GM19467 (cell line): Measurements from ENCODE around the gene EHMT2.
"Not testable (repeated sequence)": the region's sequence is repeated elsewhere in the genome, so short reads cannot be mapped to it uniquely, and the experiment has no call there.

Experiments used
- ATAC-seq: cut with Tn5 transposase; IDR thresholded peaks from one replicate; pipeline ENCODE4 v1.9.1; 2021; ENCODE audit warnings: mild to moderate bottlenecking, moderate library complexity; ENCODE audit not compliant: unreplicated experiment

EHMT2 gene

DNA sequence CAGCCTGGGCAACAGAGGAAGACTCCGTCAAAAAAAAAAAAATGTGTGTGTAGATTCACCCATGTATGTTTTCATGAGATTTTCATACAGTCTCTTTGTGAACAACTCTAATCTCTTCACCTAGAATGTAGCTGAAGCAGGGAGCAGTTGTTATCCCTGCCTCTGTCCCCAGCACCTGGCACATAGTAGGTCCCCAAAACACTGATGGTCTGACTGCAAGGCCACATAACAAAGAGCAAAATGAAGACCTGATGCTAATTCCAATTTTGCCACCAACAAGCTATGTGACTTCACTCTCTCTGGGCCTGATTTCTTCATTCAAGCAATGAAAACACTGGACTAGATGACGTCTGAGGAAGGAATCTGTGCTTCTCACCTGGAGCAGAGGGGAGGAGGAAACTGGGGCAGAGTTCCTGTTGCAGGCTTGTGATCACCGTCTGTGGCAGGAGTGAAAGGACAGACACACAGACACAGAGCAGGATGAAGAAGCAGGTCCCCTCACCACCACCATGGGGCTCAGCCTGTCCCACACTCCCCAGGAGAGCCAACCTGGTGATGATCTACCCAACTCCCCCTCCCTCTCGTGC is 23.3 kb downstream of the EHMT2 start:
- no peak for ATAC-seq

- no peak for ATAC-seq
These were observed 26.3 kb downstream of the EHMT2 start for GRCh38 chr6:31871046-31871659.

GRCh38 chr6:31870385-31870921 is 27.0 kb downstream of the EHMT2 start:
- no peak for ATAC-seq

GRCh38 chr6:31869343-31869742 is 28.2 kb downstream of the EHMT2 start:
- no peak for ATAC-seq

DNA sequence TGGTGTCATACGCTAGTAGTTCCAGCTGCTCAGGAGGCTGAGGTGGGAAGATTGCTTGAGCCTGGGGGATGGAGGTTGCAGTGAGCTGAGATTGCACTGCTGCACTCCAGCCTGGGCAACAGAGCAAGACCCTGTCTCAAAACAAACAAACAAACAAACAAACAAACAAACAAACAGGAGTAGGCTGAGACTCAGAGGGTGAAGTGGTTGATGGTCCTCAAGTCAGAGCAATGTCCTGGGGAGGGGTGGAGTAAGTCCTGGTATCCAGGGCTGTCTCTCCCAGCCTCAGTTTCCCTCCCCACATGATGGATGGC is 28.9 kb downstream of the EHMT2 start:
- not testable (repeated sequence) for ATAC-seq

DNA sequence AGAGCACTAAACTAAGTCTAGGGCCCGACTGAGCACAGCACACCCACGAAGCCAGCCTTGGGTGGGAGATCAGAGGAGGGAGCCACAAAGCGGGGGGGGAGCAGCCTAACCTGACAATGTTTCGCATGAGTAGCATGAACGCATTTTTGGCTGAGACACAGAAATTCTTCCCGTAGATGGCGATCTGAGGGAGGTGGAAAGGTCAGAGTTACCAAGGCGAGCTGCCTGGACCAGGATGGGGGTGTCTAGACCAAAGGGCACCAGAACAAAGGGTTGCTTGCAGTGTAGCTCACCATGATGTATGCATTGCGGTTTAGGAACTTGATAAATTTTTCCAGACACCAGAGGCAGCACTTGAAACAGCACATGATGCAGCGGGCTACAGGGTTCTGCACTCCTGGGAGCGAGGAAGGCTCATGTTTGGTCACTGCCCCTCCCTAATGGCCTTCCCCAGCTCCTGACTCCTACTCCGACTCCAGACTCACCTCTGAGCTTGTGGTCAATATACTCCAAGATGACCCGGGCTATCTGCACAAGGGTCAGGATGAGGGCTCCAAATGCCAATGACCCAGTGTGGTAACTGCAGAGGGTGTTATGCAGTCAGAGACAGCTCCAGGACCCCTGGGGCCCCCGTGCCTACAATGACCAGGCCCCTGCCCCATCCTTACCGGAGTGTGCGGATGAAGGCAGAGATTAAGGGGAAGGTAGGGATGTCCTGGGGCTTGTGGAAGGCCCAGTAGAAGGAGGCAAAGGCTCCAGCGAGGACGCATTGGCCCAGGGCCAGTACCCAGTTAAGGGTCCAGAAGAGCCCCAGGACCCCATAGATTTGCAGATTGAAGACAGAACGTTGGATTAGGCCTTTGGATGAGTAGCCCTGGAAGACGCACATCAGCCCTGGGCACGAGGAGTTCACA is 32.0 kb downstream of the EHMT2 start:
- ATAC-seq, result no peak

GRCh38 chr6:31864818-31865204 is 32.7 kb downstream of the EHMT2 start:
- ATAC-seq, result no peak

DNA sequence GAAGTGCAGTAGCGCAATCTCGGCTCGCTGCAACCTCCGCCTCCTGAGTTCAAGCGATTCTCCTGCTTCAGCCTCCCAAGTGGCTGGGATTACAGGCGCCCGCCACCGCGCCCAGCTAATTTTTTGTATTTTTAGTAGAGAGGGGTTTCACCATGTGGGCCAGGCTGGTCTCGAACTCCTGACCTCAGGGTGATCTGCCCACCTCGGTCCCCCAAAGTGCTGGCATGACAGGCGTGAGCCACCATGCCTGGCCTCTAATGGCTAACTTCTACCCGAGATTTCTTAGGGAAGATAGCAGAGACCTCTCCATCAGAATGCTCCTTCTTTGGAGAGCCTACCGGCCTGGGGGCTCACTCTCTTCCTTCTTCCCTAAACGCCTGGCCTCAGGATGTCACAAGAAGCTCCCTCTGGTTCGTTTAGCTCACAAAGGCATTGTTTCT is 33.4 kb downstream of the EHMT2 start:
- ATAC-seq, result not testable (repeated sequence)

DNA sequence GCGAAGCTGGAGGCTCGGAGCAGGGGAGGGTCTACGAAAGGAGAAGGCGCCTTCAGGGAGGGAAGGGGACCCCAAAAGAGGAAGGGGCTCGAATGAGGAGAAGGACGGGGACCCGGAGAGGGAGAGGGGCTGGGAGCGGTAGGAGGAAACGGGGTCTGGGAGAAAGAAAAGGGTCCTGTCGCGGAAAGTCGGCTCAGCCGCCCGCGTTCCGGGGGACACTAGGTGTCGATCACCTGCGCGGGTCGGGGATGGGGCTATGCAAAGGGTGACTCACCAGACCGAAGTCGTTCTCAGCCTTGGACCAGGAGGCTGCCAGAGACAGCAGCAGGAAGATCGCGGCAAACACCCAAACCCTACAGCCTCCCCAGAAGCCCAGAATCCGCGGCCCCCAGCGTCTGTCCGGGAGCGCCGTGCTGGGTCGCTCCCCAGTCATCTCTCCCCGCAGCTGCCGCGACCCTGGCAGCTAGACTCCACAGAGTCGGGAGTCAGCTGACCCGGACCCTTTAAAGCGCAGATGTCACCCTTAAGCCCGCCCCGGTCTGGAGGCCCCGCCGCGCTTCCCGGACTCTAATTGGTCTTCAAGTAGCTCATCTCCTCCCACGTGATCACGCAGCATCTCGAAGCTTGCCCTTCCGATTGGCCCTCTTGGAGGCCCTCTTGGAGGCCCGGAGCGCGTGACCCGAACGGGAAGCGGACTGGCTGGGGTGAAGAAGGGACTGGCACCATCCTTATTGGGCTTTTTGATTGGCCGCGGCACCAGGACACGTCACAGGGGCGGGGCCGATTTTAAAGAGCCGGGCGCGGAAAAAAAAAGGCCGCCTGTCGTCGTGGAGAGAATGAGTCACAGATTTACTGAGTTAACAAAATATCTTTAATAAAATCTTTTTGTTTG is 34.9 kb downstream of the EHMT2 start, which contains the start of gene NEU1:
NEU1 (minus strand) TSS at position 478 of the 892 bp plus-strand sequence; CDS start at position 433, 45 bp downstream.
- peak; percentile 88 for ATAC-seq

DNA sequence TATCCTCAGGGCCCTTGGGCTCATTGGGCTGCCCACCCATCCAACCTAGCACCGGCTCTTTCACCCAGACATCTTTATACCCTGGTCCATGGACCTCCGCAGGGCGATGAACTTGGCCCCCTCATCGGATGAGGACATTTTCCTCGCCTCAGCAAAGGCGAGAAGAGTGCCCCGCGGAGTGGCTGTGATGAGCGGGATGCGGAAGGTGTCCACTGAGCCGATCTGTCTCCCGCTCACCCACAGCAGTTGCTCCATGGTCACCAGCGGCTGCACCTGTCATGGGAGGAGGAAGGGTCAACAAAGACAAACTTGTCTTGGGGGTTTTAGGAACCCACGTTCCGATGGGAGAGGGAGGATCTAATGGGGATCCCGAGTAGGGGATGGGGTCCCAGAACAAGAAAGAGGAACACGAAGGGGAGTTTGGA is 35.6 kb downstream of the EHMT2 start:
- ATAC-seq, result no peak

DNA sequence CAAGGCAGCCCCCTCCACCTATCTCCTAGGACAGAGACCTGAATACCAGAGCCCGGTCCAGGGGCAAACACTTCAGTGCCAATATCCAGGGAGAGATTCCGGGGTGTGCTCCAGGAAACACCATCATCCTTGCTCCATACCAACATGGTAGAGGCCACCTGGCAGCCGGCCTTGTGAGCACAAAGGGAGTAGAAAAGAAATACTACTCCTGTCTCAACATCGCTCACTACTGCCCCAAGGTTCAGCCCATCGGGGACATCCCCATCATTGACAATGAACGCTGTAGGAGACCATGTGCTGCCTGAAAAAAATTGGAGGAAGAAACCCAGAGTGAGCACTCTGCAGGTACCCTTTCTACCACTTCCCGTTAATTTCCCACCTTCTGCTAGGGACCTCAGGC is 36.3 kb downstream of the EHMT2 start:
- ATAC-seq, result no peak

DNA sequence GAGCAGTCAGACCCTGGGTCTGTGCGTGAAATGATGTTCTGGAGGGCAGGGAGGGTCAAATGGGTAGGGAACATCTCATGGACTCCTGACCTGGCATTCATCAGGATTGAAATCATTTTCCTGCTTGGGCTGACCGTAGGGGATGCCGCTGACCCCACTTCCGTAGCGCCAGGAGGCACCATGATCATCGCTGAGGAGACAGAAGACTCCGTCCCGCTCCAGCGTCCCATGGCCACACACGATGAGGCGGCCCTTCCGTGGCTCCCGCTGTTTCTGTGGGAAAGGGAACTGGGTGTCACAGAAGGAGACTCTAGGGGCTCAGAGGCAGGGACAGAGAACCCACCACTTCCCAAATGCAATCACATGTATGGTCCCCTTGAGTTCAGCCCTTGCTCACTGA is 37.1 kb downstream of the EHMT2 start:
- no peak for ATAC-seq

- no peak for ATAC-seq
These were observed 37.6 kb downstream of the EHMT2 start for GRCh38 chr6:31859923-31860322.

- no peak for ATAC-seq
These were observed 38.8 kb downstream of the EHMT2 start for GRCh38 chr6:31858707-31859106.

- not testable (repeated sequence) for ATAC-seq
These were observed 39.7 kb downstream of the EHMT2 start for GRCh38 chr6:31857774-31858173.

GRCh38 chr6:31851980-31852718 is 45.3 kb downstream of the EHMT2 start:
- ATAC-seq, result not testable (repeated sequence)

DNA sequence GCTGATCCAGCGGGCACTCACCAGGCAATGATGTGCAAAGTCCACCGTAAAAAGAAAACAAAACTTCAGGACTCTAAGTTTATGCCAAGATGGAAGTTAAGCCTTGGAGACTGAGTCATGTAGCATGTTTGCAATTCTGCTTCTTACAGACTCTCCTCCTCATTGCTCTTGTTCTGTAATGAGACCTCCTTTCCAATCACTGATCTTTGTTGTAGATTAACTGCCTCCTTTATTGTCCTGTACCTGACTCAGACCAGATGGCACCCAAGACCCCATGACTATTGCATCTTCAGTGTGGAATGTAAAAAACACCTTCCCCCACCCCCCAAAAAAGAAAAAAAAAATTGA is 46.0 kb downstream of the EHMT2 start:
- no peak for ATAC-seq

DNA sequence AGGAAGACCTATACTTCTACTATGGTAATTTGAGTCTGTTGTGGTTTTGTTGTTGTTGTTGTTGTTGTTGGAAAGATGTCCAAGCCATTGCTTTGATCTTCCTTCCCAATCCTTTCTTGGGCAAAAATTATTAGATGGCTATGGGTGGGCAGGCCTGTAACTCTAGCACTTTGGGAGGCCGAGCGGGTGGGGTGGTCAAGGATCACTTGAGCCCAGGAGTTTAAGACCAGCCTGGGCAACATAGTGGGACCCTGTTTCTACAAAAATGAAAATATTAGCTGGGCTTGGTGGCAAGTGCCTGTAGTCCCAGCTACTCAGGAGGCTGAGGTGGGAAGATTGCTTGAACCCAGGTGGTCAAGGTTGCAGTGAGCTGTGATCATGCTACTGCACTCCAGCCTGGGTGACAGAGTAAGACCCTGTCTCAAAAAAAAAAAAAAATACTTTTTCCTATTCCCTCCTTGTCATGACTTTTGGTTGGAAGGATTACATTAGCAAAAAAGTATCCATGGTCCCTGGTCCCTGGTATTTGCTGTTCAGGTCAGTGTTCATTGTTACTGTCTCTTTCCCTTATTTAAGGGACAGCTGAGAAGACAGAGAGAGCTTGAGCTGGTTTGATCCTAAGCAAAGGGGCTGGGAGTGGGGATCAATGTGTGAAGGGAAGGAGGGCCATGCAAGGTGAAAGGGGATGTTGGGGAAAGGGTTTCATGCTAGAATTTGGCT is 46.6 kb downstream of the EHMT2 start:
- no peak for ATAC-seq

- no peak for ATAC-seq
These were observed 50.1 kb downstream of the EHMT2 start for GRCh38 chr6:31847276-31847978.
